SK-N-SH treated with all-trans-retinoic acid at 6 μM for 48 hours (cell line): ENCODE results near the gene KIF6.

Source experiments
- ATAC-seq: fragments of 200-7000 bp; cut with Tn5 transposase; 3 replicates; pipeline ENCODE4 v1.9.1; 2020; ENCODE audit warnings: mild to moderate bottlenecking, moderate library complexity
- ARNTL ChIP-seq: fragments of 450-650 bp; formaldehyde crosslinking; IDR thresholded peaks from 2 replicates; pipeline ENCODE4 v1.5.0; 2020; ENCODE audit warnings: low read depth, mild to moderate bottlenecking, moderate library complexity, borderline replicate concordance
- BACH2 ChIP-seq: fragments of 250-450 bp; sonication (Bioruptor Pico); IDR thresholded peaks from 2 replicates; pipeline ENCODE4 v1.9.0; 2021; ENCODE audit warnings: mild to moderate bottlenecking, borderline replicate concordance
- CREB5 ChIP-seq: fragments of 250-450 bp; sonication (Bioruptor Pico); IDR thresholded peaks from 2 replicates; pipeline ENCODE4 v1.5.1; 2020; ENCODE audit warnings: low read depth, mild to moderate bottlenecking, moderate library complexity
- CSDC2 ChIP-seq: fragments of 250-450 bp; sonication (Bioruptor Pico); IDR thresholded peaks from 2 replicates; pipeline ENCODE4 v1.5.0; 2020; ENCODE audit warnings: mild to moderate bottlenecking, moderate library complexity
- CSRNP3 ChIP-seq: fragments of 250-450 bp; sonication (Bioruptor Pico); IDR thresholded peaks from 2 replicates; pipeline ENCODE4 v1.5.1; 2021; ENCODE audit warnings: mild to moderate bottlenecking, moderate library complexity
- ESRRG ChIP-seq: fragments of 250-450 bp; sonication (Bioruptor Pico); IDR thresholded peaks from 2 replicates; pipeline ENCODE4 v1.6.1; 2021; ENCODE audit warnings: mild to moderate bottlenecking
- GLIS3 ChIP-seq: fragments of 250-450 bp; sonication (Bioruptor Pico); IDR thresholded peaks from 2 replicates; pipeline ENCODE4 v1.5.0; 2020; ENCODE audit warnings: mild to moderate bottlenecking, moderate library complexity
- ISL1 ChIP-seq: fragments of 250-450 bp; sonication (Bioruptor Pico); IDR thresholded peaks from 2 replicates; pipeline ENCODE4 v2.1.2; 2022; ENCODE audit warnings: mild to moderate bottlenecking, moderate library complexity
- PATZ1 ChIP-seq: fragments of 250-450 bp; sonication (Bioruptor Pico); IDR thresholded peaks from 2 replicates; pipeline ENCODE4 v1.8.0; 2020; ENCODE audit warnings: mild to moderate bottlenecking, moderate library complexity, borderline replicate concordance
- PPARA ChIP-seq: fragments of 250-450 bp; sonication (Bioruptor Pico); IDR thresholded peaks from 2 replicates; pipeline ENCODE4 v1.5.0; 2020; ENCODE audit warnings: mild to moderate bottlenecking, borderline replicate concordance
- RARB ChIP-seq: fragments of 250-450 bp; sonication (Bioruptor Pico); IDR thresholded peaks from 2 replicates; pipeline ENCODE4 v1.8.0; 2021; ENCODE audit warnings: mild to moderate bottlenecking, moderate library complexity
- SNAI2 ChIP-seq: fragments of 250-450 bp; sonication (Bioruptor Pico); IDR thresholded peaks from 2 replicates; pipeline ENCODE4 v1.5.0; 2020; ENCODE audit warnings: mild to moderate bottlenecking, moderate library complexity
- TOX ChIP-seq: fragments of 250-450 bp; sonication (Bioruptor Pico); IDR thresholded peaks from 2 replicates; pipeline ENCODE4 v1.8.0; 2021; ENCODE audit warnings: mild to moderate bottlenecking, moderate library complexity, borderline replicate concordance
- ZC3H10 ChIP-seq: fragments of 250-450 bp; sonication (Bioruptor Pico); IDR thresholded peaks from 2 replicates; pipeline ENCODE4 v1.5.1; 2021; ENCODE audit warnings: mild to moderate bottlenecking, moderate library complexity
- ZFP3 ChIP-seq: fragments of 250-450 bp; sonication (Bioruptor Pico); IDR thresholded peaks from 2 replicates; pipeline ENCODE4 v1.5.0; 2020; ENCODE audit warnings: mild to moderate bottlenecking, moderate library complexity
- ZFP30 ChIP-seq: fragments of 450-650 bp; formaldehyde crosslinking; IDR thresholded peaks from 2 replicates; pipeline ENCODE4 v1.5.0; 2022; ENCODE audit warnings: mild to moderate bottlenecking, moderate library complexity
- ZNF70 ChIP-seq: fragments of 450-650 bp; formaldehyde crosslinking; IDR thresholded peaks from 2 replicates; pipeline ENCODE4 v1.5.0; 2020; ENCODE audit warnings: mild to moderate bottlenecking, moderate library complexity
- ZNF8 ChIP-seq: fragments of 450-650 bp; formaldehyde crosslinking; IDR thresholded peaks from 2 replicates; pipeline ENCODE4 v1.5.0; 2020; ENCODE audit warnings: mild to moderate bottlenecking, moderate library complexity
- TF ChIP-seq, protein P1 (sequence below): fragments of 250-450 bp; sonication (Bioruptor Pico); IDR thresholded peaks from 2 replicates; pipeline ENCODE4 v1.5.0; 2020; ENCODE audit warnings: mild to moderate bottlenecking, moderate library complexity
- TF ChIP-seq, protein P2 (sequence below): fragments of 250-450 bp; sonication (Bioruptor Pico); IDR thresholded peaks from 2 replicates; pipeline ENCODE4 v1.8.0; 2021; ENCODE audit warnings: low read depth, mild to moderate bottlenecking, moderate library complexity, borderline replicate concordance

KIF6 gene

DNA sequence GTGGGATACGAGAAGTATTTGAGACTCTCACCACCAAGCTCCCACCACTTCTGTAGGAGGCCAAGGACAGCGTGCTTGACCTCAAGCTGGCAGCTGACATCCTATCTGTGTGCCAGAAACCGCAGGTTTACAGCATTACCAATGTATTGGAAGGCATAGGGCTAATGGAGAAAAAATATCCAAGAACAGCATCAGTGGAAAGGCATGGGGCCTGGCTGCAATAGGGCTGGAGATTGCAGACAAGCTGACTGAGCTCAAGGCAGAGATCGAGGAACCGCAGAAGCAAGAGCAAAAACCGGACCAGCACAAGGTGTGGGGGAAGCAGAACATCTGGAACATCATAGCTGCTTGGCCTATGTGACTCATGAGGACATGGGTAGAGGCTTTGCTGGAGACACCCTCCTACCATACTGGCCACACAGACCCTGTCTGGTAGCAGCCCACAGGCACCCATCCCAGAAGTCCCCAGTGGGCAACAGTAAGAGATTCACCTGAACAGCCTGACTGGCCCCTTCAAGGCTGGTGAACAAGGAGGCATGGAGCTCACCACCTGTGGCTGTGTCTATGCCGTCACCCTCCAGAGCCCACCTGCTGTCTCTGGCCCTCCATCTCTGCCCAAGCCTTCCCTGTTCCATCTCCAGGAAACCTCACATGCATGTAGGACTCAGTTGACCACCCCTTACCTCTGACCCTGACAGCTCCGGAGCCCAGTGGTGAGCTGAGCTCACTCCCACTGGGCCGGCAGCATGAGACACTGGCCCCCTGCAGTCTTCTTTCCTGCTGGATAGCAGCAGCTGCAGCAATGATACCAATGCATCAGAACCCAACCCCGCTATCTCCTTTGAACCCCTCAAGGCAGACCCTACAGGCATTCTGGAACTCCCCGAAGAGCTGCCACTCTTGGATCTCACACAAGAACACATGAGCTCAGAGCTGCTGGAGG, 171.1 kb downstream of the KIF6 start:
- TF ChIP-seq GLIS3 (CRISPR knock-in tag) (no peak), ZNF70 (CRISPR knock-in tag) (no peak), ZFP3 (CRISPR knock-in tag) (no peak), PPARA (no peak), RARB (CRISPR knock-in tag) (no peak), TOX (CRISPR knock-in tag) (no peak), ISL1 (no peak), ZNF8 (CRISPR knock-in tag) (no peak), ARNTL (CRISPR knock-in tag) (no peak)
- TF ChIP-seq, protein P1, sequence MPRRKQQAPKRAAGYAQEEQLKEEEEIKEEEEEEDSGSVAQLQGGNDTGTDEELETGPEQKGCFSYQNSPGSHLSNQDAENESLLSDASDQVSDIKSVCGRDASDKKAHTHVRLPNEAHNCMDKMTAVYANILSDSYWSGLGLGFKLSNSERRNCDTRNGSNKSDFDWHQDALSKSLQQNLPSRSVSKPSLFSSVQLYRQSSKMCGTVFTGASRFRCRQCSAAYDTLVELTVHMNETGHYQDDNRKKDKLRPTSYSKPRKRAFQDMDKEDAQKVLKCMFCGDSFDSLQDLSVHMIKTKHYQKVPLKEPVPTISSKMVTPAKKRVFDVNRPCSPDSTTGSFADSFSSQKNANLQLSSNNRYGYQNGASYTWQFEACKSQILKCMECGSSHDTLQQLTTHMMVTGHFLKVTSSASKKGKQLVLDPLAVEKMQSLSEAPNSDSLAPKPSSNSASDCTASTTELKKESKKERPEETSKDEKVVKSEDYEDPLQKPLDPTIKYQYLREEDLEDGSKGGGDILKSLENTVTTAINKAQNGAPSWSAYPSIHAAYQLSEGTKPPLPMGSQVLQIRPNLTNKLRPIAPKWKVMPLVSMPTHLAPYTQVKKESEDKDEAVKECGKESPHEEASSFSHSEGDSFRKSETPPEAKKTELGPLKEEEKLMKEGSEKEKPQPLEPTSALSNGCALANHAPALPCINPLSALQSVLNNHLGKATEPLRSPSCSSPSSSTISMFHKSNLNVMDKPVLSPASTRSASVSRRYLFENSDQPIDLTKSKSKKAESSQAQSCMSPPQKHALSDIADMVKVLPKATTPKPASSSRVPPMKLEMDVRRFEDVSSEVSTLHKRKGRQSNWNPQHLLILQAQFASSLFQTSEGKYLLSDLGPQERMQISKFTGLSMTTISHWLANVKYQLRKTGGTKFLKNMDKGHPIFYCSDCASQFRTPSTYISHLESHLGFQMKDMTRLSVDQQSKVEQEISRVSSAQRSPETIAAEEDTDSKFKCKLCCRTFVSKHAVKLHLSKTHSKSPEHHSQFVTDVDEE (CRISPR knock-in tag) = no peak
- no peak for ATAC-seq

DNA sequence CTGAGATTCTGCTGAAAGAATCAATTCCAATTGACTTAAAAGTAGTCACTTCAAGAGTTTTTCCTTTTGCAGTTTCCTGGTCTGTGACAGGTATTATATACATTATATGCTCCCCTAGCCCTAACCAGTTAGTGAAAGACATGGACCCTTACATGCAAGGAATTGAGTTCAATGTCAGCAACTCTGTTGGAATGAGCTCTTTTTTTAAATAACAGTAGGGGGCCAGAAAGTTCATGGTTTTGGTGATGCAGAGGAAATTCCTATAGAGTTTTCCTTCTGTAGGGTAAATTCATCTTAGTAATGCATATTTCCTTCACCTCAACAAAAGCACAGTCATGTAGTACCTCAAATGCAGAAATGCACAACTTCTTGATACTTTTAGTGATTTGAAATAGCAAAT, 172.2 kb downstream of the KIF6 start:
- ATAC-seq = no peak
- TF ChIP-seq CSDC2 (CRISPR knock-in tag) = no peak

GRCh38 chr6:39550191-39550590, 175.0 kb downstream of the KIF6 start:
- TF ChIP-seq, protein P2, sequence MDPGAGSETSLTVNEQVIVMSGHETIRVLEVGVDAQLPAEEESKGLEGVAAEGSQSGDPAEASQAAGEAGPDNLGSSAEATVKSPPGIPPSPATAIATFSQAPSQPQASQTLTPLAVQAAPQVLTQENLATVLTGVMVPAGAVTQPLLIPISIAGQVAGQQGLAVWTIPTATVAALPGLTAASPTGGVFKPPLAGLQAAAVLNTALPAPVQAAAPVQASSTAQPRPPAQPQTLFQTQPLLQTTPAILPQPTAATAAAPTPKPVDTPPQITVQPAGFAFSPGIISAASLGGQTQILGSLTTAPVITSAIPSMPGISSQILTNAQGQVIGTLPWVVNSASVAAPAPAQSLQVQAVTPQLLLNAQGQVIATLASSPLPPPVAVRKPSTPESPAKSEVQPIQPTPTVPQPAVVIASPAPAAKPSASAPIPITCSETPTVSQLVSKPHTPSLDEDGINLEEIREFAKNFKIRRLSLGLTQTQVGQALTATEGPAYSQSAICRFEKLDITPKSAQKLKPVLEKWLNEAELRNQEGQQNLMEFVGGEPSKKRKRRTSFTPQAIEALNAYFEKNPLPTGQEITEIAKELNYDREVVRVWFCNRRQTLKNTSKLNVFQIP (CRISPR knock-in tag) = no peak
- TF ChIP-seq ESRRG (CRISPR knock-in tag) (no peak), SNAI2 (CRISPR knock-in tag) (no peak), ZNF8 (CRISPR knock-in tag) (no peak), ZFP3 (CRISPR knock-in tag) (no peak), PPARA (no peak), ZFP30 (CRISPR knock-in tag) (no peak), BACH2 (no peak), ZNF70 (CRISPR knock-in tag) (no peak), ISL1 (no peak), ZC3H10 (CRISPR knock-in tag) (no peak), TOX (CRISPR knock-in tag) (no peak), RARB (CRISPR knock-in tag) (no peak), CSDC2 (CRISPR knock-in tag) (no peak), PATZ1 (no peak), CSRNP3 (CRISPR knock-in tag) (no peak), ARNTL (CRISPR knock-in tag) (no peak), CREB5 (no peak)
- TF ChIP-seq, all 23 proteins: peak for 0
- ATAC-seq = no peak
